COLO668 (cell line): ENCODE measurements around the gene NEBL.

Experiments
- DNase-seq: peaks from one replicate; lab custom pipeline; 2025; ENCODE audit not compliant: unreplicated experiment; lab: John Stamatoyannopoulos, UW

Gene NEBL

GRCh38 chr10:20908391-20908790, 11.3 kb upstream of the NEBL start:
- no peak for DNase-seq

DNA sequence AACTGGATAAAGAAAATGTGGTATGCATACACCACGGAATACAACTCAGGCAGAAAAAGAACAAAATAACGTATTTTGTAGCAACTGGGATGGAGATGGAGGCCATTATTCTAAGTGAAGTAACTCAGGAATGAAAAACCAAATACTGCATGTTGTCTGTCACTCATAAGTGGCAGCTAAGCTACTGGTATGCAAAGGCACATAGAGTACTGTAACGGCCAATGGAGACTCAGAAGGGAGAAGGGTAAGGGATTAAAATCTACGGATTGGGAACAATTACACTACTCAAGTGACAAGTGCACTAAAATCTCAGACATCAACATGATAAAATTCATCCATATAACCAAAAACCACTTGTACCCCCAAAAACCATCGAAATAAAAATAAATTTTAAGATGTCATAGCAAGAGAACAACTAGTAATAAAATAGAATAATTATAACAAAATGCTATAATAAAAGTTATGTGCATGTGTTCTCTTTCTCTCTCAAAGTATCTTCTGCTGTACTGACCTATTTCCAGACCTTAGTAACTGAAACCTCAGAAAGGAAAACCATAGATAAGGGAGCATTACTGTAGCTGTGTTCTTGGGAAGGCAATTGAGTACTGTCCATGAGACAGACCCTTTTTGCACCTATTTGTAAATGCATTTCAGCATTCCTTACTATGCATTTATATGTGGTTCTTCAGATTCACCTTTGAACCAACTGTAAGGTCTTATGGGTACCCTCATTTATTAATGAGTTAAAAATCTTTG, 6.7 kb upstream of the NEBL start:
- DNase-seq, result no peak

DNA sequence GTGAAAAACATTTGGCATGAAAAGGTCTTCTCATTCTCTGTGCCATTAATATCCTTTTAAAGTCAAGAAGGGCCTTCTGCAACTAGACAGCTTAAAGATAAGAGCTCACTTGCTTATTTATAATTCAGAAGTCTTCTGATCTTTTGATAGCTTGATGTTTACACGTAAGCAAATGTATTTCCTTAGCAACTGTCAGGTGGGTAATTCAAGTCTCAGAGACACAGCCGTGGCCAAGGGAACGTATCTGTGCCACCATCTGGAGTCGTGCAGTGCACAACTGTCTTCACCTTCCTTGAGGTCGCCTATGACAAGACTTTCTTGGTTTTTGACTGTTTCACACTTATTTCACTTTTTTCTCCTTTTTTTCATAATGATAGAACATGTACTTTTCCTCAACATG, 4.0 kb upstream of the NEBL start:
- DNase-seq, result no peak

DNA sequence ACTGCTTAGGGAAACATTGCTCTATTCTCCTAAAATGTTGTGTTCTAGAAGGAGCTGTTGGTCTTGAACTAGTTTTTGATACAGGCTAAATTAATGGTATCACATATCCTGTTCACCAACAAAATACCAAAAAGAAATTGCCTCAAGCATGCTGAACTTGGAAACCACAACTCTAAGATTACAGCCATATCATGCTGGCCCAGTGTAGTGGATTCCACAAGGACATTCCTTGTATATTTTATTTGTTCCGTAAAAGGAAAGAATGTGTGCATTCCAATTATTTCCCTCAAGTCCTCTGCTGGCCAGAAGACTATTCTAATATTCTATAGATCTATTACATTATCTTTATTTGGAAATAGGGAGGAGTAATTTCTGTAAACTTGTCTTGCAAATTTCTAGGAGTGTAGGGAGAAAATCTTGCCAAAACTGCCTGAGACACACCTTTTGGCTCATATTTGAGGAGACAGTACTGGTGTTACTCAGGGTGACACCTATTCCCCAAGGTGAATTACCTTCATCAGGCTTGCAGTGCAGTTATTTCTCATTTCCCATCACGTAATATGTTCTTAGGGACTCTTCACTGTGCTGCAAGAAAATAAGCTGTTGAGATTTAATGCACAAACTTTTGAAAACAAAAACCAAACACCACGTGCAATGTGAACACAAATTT, 1.9 kb upstream of the NEBL start:
- DNase-seq, result no peak

DNA sequence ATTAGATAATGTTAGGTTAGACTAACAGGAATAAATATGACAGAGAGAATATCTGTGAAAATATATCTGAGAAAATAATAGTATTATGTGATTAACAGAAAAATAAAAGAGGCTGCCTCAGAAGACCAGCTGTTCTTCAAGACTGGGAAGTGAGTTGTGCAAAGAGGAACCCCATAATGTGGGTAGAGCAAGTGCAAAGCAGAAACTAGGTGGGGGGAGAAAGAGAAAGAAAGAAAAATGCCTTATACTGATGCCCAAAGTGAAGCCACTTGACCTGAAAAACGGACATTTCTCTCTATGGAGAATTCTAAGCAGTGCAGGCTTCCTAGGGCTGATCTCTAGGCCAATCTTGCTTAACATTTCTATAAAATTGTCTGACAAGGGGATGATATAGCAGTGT, 3.8 kb downstream of the NEBL start:
- DNase-seq, result no peak

DNA sequence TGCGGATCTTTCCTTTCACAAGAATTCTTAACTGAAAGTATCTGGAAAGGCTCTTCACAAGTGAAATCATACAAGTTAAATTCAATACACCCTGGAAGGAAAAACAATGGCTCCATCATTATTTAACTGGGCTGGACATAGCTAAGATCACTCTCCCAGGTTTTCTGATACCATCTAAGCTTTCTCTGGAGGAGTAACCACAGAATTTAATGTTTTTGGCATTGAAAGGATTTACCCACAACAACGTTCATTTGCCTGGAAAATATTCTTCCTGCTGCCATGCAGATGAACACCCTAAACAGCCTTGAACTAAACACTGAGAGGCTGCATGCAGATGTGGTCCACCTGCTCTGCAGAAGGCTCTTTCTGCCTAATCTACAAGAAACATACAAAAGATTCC, 4.3 kb downstream of the NEBL start:
- no peak for DNase-seq

DNA sequence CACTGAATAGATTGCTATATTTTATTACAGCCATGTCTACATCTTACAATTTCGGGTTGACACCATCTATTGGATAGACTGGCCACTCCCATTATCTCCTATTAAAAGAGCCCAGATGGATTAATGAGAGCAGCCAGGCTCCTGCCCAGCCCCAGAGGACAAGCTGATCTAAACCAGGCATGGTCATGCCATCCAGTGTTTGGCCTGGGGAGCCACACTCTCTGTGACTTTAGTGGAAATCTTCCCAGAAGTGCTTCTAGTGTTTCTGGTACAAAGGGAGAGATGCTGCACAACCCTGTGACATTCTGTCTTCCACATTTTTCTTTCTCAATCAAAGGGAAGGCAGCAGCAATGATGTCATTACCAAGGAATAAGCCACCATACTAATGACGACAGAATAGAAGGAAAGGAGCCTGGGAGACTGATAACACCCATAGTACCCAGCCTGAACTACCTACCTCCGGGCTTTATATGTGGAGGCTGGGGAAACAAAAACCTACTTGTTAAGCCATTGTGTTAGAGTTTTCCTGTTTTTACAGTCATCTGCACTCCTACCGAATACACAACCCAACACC, 5.0 kb downstream of the NEBL start:
- no peak for DNase-seq

GRCh38 chr10:20891338-20891714, 5.8 kb downstream of the NEBL start:
- DNase-seq, result no peak

GRCh38 chr10:20890491-20891337, 6.4 kb downstream of the NEBL start:
- no peak for DNase-seq

GRCh38 chr10:20890009-20890408, 7.1 kb downstream of the NEBL start:
- peak; percentile 43 for DNase-seq

- DNase-seq, result no peak
Measured at GRCh38 chr10:20888620-20889330, 8.3 kb downstream of the NEBL start.

- no peak for DNase-seq
Measured at GRCh38 chr10:20887706-20888555, 9.2 kb downstream of the NEBL start.

DNA sequence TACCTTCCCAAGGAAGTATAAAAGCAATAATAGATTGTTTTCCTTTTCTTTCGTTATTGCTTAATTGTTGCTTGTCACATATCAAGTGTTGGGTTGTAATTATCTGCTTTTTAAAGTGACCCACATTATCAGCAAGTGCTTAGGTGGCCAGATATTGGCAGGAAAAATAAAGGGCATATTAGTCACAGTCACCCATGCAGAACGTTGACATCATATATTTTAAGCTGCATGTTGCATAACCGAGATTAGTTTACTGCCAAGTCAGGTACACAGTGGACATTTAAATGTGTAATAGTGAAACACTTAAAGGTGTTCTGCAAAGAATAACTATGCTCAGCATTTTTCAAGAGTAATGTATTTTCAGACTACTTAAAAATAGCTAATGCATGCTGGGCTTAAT, 11.4 kb downstream of the NEBL start:
- no peak for DNase-seq

DNA sequence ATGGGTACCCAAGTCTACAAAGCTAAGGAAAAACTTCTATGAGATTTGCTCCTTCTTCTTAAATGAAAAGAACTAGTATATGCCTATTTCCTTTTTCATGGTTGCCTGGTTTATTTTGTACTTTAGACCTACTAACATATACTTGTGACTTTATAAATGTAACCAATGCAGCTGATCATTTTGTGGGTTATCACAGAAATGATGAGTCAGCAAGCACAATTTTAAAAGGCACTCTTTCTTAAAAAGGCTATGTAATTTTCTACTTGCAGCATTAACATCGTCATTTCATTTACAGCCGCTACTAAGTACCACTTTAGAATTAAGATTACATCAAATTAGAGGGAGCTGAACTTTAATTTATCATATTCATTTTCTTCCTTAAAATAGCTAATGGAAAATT, 13.6 kb downstream of the NEBL start:
- no peak for DNase-seq

DNA sequence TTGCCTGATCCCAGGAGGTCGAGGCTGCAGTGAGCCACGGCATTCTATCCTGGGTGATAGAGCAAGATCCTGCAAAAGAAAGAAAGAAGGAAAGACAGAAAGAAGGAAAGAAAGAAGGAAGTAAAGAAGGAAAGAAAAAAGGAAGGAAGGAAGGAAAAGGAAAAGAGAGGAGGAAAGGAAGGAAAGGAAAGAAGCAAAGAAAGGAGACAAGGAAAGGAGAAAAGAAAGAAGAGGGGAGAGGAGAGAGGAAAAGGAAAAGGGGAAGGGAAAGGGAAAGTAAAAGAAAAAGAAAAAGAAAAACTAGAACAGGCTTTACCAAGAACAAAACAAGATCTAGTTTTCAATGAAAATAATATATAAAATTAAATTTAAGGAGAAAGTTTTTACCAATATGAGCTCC, 15.0 kb downstream of the NEBL start:
- DNase-seq, result no peak

GRCh38 chr10:20879136-20879535, 18.0 kb downstream of the NEBL start:
- DNase-seq, result no peak

- no peak for DNase-seq
Measured at GRCh38 chr10:20877986-20878983, 18.8 kb downstream of the NEBL start.

- no peak for DNase-seq
Measured at GRCh38 chr10:20877554-20877953, 19.6 kb downstream of the NEBL start.

GRCh38 chr10:20874261-20874660, 22.9 kb downstream of the NEBL start:
- DNase-seq, result no peak
